Mesendoderm (in vitro differentiated cells): ENCODE results near the gene CDC42BPA.
"Not testable (repeated sequence)": the region's sequence is repeated elsewhere in the genome, so short reads cannot be mapped to it uniquely, and the experiment has no call there.

ENCODE experiments used
- DNase-seq: peaks from one replicate; pipeline ENCODE4 v3.0.0; 2013
- H2AK5ac ChIP-seq: 2 replicates; pipeline ENCODE4 v1.6.1; 2013; ENCODE audit warnings: low read length, inconsistent platforms
- H2BK120ac ChIP-seq: 2 replicates; pipeline ENCODE4 v1.6.1; 2013; ENCODE audit warnings: low read depth, mild to moderate bottlenecking, low read length, moderate library complexity, mixed read lengths
- H2BK15ac ChIP-seq: replicated peaks from 2 replicates; pipeline ENCODE4 v1.6.1; 2013; ENCODE audit warnings: low read depth, mild to moderate bottlenecking, moderate library complexity
- H2BK5ac ChIP-seq: 2 replicates; pipeline ENCODE4 v1.6.1; 2013; ENCODE audit warnings: low read length, inconsistent platforms
- H3K18ac ChIP-seq: 2 replicates; pipeline ENCODE4 v1.6.1; 2013; ENCODE audit warnings: mild to moderate bottlenecking, low read length, mixed read lengths
- H3K23ac ChIP-seq: one replicate; pipeline ENCODE4 v1.6.1; 2013; ENCODE audit warnings: low read length
- H3K27ac ChIP-seq: 2 replicates; pipeline ENCODE4 v1.5.1; 2013; ENCODE audit warnings: low read depth, mild to moderate bottlenecking, inconsistent platforms, low read length, moderate library complexity
- H3K27me3 ChIP-seq: 2 replicates; pipeline ENCODE4 v1.6.1; 2013; ENCODE audit warnings: low read length, control low read depth, mild to moderate bottlenecking, inconsistent platforms; ENCODE audit not compliant: insufficient read depth, poor library complexity
- H3K36me3 ChIP-seq: 2 replicates; pipeline ENCODE4 v1.6.1; 2013; ENCODE audit warnings: low read length, inconsistent platforms; ENCODE audit not compliant: control insufficient read depth, insufficient read depth
- H3K4ac ChIP-seq: one replicate; pipeline ENCODE4 v1.6.1; 2013; ENCODE audit warnings: low read depth, mild to moderate bottlenecking, low read length, moderate library complexity
- H3K4me1 ChIP-seq: 2 replicates; pipeline ENCODE4 v1.6.1; 2013; ENCODE audit warnings: low read depth, low read length, inconsistent platforms; ENCODE audit not compliant: control insufficient read depth
- H3K4me2 ChIP-seq: 2 replicates; pipeline ENCODE4 v1.6.1; 2013; ENCODE audit warnings: low read length
- H3K4me3 ChIP-seq: 2 replicates; pipeline ENCODE4 v1.5.1; 2013; ENCODE audit warnings: mild to moderate bottlenecking, low read length
- H3K56ac ChIP-seq: one replicate; pipeline ENCODE4 v1.6.1; 2013; ENCODE audit warnings: low read length
- H3K79me1 ChIP-seq: 2 replicates; pipeline ENCODE4 v1.6.1; 2013; ENCODE audit warnings: low read length, inconsistent platforms
- H3K79me2 ChIP-seq: 2 replicates; pipeline ENCODE4 v1.6.1; 2013; ENCODE audit warnings: mild to moderate bottlenecking, low read length; ENCODE audit not compliant: control insufficient read depth, insufficient read depth
- H3K9ac ChIP-seq: 2 replicates; pipeline ENCODE4 v1.6.1; 2013; ENCODE audit warnings: low read length, inconsistent platforms
- H4K5ac ChIP-seq: one replicate; pipeline ENCODE4 v1.6.1; 2013; ENCODE audit warnings: low read length
- H4K8ac ChIP-seq: one replicate; pipeline ENCODE4 v1.6.1; 2013; ENCODE audit warnings: low read depth, mild to moderate bottlenecking, control low read depth, low read length, moderate library complexity
- WGBS: extraction: QIAGEN DNeasy Blood & Tissue Kit; methylation state at CpG from one replicate; pipeline ENCODE4 v1.1.7; 2013; ENCODE audit warnings: low lambda C conversion rate, missing lambda C conversion rate; ENCODE audit not compliant: insufficient coverage; ENCODE audit errors: extremely low coverage; 5-methylcytosine and 5-hydroxymethylcytosine counted together

Gene CDC42BPA

GRCh38 chr1:227152525-227152924 lies 165.8 kb downstream of the CDC42BPA start:
- Histone ChIP-seq H3K18ac (no peak overlapping the region), H3K4me2 (no peak overlapping the region), H3K79me2 (no peaks in the 10 kb centered on the region), H3K23ac (no peak overlapping the region), H2BK120ac (no peak overlapping the region), H2AK5ac (no peak overlapping the region), H3K27me3 (no peaks in the 10 kb centered on the region), H4K5ac (no peak overlapping the region), H2BK5ac (no peak overlapping the region), H4K8ac (no peak overlapping the region), H3K79me1 (no peaks in the 10 kb centered on the region), H3K36me3 (no peaks in the 10 kb centered on the region), H3K9ac (no peak overlapping the region), H3K4me3 (no peak overlapping the region), H2BK15ac (no peak overlapping the region), H3K56ac (no peak overlapping the region), H3K4ac (no peak overlapping the region), H3K27ac (no peak overlapping the region), H3K4me1 (no peaks in the 10 kb centered on the region)
- no CpG with 5 or more reads among the region's 2 CpGs for WGBS
- no peak for DNase-seq

- WGBS: no CpG with 5 or more reads among the region's 1 CpG
- Histone ChIP-seq H2AK5ac (no peak overlapping the region), H3K4ac (no peak overlapping the region), H3K4me1 (no peaks in the 10 kb centered on the region), H3K27ac (no peak overlapping the region), H3K9ac (no peak overlapping the region), H3K56ac (no peak overlapping the region), H2BK120ac (no peak overlapping the region), H3K4me3 (no peak overlapping the region), H3K27me3 (no peaks in the 10 kb centered on the region), H2BK5ac (no peak overlapping the region), H3K79me1 (no peaks in the 10 kb centered on the region), H3K18ac (no peak overlapping the region), H4K5ac (no peak overlapping the region), H3K79me2 (no peaks in the 10 kb centered on the region), H4K8ac (no peak overlapping the region), H2BK15ac (no peak overlapping the region), H3K4me2 (no peak overlapping the region), H3K36me3 (peaks cover 2% of the 10 kb centered on the region), H3K23ac (no peak overlapping the region)
- no peak for DNase-seq
Measured at GRCh38 chr1:227140376-227140775, 177.9 kb downstream of the CDC42BPA start.

- Histone ChIP-seq H2AK5ac (no peak overlapping the region), H2BK15ac (no peak overlapping the region), H3K27me3 (no peaks in the 10 kb centered on the region), H3K4me1 (no peaks in the 10 kb centered on the region), H3K36me3 (no peaks in the 10 kb centered on the region), H4K5ac (no peak overlapping the region), H3K27ac (no peak overlapping the region), H3K4me3 (no peak overlapping the region), H4K8ac (no peak overlapping the region), H2BK5ac (no peak overlapping the region), H3K9ac (no peak overlapping the region), H3K79me2 (no peaks in the 10 kb centered on the region), H2BK120ac (no peak overlapping the region), H3K4me2 (no peak overlapping the region), H3K56ac (no peak overlapping the region), H3K4ac (no peak overlapping the region), H3K18ac (no peak overlapping the region), H3K79me1 (no peaks in the 10 kb centered on the region), H3K23ac (no peak overlapping the region)
- no peak for DNase-seq
- no CpG with 5 or more reads among the region's 4 CpGs for WGBS
Measured at GRCh38 chr1:227136210-227136820, 182.0 kb downstream of the CDC42BPA start.

- no peaks in the 10 kb centered on the region for H3K79me2 ChIP-seq
- no peak overlapping the region for H2AK5ac ChIP-seq
- no peak overlapping the region for H3K18ac ChIP-seq
- no peak overlapping the region for H3K23ac ChIP-seq
- no peak overlapping the region for H3K9ac ChIP-seq
- no peak overlapping the region for H4K5ac ChIP-seq
- no peak overlapping the region for H3K56ac ChIP-seq
- no peak overlapping the region for H3K4me2 ChIP-seq
- H3K4me3 ChIP-seq: no peak overlapping the region
- H3K79me1 ChIP-seq: no peaks in the 10 kb centered on the region
- H2BK120ac ChIP-seq: no peak overlapping the region
- H2BK5ac ChIP-seq: no peak overlapping the region
- H4K8ac ChIP-seq: no peak overlapping the region
- no CpG with 5 or more reads among the region's 2 CpGs for WGBS
- no peaks in the 10 kb centered on the region for H3K4me1 ChIP-seq
- no peaks in the 10 kb centered on the region for H3K36me3 ChIP-seq
- no peak overlapping the region for H3K27ac ChIP-seq
- H3K4ac ChIP-seq: no peak overlapping the region
- no peaks in the 10 kb centered on the region for H3K27me3 ChIP-seq
- no peak for DNase-seq
- H2BK15ac ChIP-seq: no peak overlapping the region
Measured at GRCh38 chr1:227134686-227135314, 183.5 kb downstream of the CDC42BPA start.

- not testable (repeated sequence) for H3K4ac ChIP-seq, H2AK5ac ChIP-seq, H3K4me3 ChIP-seq, H3K36me3 ChIP-seq, H3K23ac ChIP-seq, DNase-seq, H2BK5ac ChIP-seq, H2BK15ac ChIP-seq, H3K27ac ChIP-seq, H4K8ac ChIP-seq, H3K79me2 ChIP-seq, H3K4me1 ChIP-seq, H3K27me3 ChIP-seq, H2BK120ac ChIP-seq, H3K79me1 ChIP-seq, H3K56ac ChIP-seq, H3K18ac ChIP-seq, H3K9ac ChIP-seq, H3K4me2 ChIP-seq, H4K5ac ChIP-seq
- no CpG with 5 or more reads among the region's 32 CpGs for WGBS
Measured at GRCh38 chr1:227132695-227133094, 185.6 kb downstream of the CDC42BPA start.

- WGBS: no CpG with 5 or more reads among the region's 3 CpGs
- H3K79me1 ChIP-seq: no peaks in the 10 kb centered on the region
- H3K36me3 ChIP-seq: no peaks in the 10 kb centered on the region
Measured at GRCh38 chr1:227131193-227131592, 187.1 kb downstream of the CDC42BPA start.

More at GRCh38 chr1:227131193-227131592, 187.1 kb downstream of the CDC42BPA start:
- Histone ChIP-seq H3K56ac (no peak overlapping the region), H2BK120ac (no peak overlapping the region), H3K23ac (no peak overlapping the region), H2AK5ac (no peak overlapping the region), H2BK15ac (no peak overlapping the region), H4K5ac (no peak overlapping the region), H3K4me1 (no peaks in the 10 kb centered on the region), H3K4me2 (no peak overlapping the region), H3K79me2 (no peaks in the 10 kb centered on the region), H2BK5ac (no peak overlapping the region), H3K4me3 (no peak overlapping the region), H3K18ac (no peak overlapping the region), H3K9ac (no peak overlapping the region), H3K4ac (no peak overlapping the region), H4K8ac (no peak overlapping the region), H3K27ac (no peak overlapping the region), H3K27me3 (no peaks in the 10 kb centered on the region)
- peak; percentile 30 for DNase-seq
